Ramos (cell line): Measurements from ENCODE around the gene TMEM269.
"Not testable (repeated sequence)": the region's sequence is repeated elsewhere in the genome, so short reads cannot be mapped to it uniquely, and the experiment has no call there.

ENCODE experiments used
- in situ Hi-C: fragments of 300-500 bp; cut with MboI; formaldehyde crosslinking; loops from one replicate; pipeline ENCODE4 v1.14.3; 2022; ENCODE audit warnings: low sequenced_read_pairs; ENCODE audit not compliant: unreplicated experiment

Gene TMEM269

GRCh38 chr1:42768172-42768571 is 16.6 kb upstream of the TMEM269 start:
- in situ Hi-C loops, result no loop called here

GRCh38 chr1:42769811-42770210 is 15.0 kb upstream of the TMEM269 start:
- in situ Hi-C loops, result loop anchor here (10.0 kb wide), 1 partner anchor 305 kb away; no protein-coding TSS in a partner anchor

- in situ Hi-C loops, result loop anchor here (10.0 kb wide), 1 partner anchor 301 kb away; no protein-coding TSS in a partner anchor
Observed at GRCh38 chr1:42773420-42773819, 11.4 kb upstream of the TMEM269 start.

GRCh38 chr1:42774928-42775526 is 9.8 kb upstream of the TMEM269 start:
- in situ Hi-C loops, result loop anchor here (10.0 kb wide), 1 partner anchor 300 kb away; no protein-coding TSS in a partner anchor

GRCh38 chr1:42776502-42776901 is 8.3 kb upstream of the TMEM269 start:
- in situ Hi-C loops, result loop anchor here (10.0 kb wide), 1 partner anchor 298 kb away; no protein-coding TSS in a partner anchor

DNA sequence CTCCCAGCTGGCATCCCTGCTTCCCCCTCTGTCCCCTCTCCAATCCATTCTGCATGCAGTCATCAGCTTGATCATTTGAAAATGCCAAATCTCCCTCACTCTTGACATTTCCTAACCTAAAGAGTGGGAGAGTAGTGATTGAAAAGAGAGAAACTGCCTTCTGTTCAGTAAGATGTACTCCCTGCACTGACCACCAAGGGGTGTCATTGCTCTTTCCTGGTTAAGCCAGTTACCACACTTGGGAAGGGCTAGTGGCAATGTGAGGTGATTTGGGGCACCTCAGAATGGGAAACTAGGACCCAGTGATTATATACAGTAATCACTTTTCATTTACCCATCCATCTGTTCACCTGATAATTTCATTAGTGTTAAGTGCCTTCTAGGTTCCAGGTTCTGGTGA is 6.9 kb upstream of the TMEM269 start:
- in situ Hi-C loops, result loop anchor here (10.0 kb wide), 1 partner anchor 297 kb away; no protein-coding TSS in a partner anchor

GRCh38 chr1:42779725-42780124 is 5.1 kb upstream of the TMEM269 start:
- in situ Hi-C loops, result loop anchor here (10.0 kb wide), 1 partner anchor 295 kb away; no protein-coding TSS in a partner anchor

GRCh38 chr1:42780176-42780575 is 4.6 kb upstream of the TMEM269 start:
- in situ Hi-C loops, result no loop called here

DNA sequence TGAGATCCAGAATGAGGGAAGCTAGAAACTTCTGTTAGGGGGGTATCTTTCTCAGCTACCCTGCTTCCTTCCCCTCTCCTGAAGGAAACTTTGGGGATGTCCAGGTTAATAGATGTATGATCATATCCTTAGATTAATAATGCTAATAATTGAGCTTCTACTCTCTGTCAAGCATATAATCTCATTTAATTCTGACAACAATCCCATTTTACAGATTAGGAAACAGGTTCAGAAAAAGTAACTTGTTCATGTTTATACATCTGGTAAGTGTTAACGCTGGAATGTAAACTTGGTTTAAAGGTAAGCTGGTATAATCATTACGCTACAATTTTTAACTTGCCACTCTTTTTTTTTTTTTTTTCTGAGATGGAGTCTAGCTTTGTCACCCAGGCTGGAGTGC is 1.7 kb upstream of the TMEM269 start:
- in situ Hi-C loops, result no loop called here

- in situ Hi-C loops, result no loop called here
Observed at GRCh38 chr1:42784547-42784945, 245 bp upstream of the TMEM269 start.

DNA sequence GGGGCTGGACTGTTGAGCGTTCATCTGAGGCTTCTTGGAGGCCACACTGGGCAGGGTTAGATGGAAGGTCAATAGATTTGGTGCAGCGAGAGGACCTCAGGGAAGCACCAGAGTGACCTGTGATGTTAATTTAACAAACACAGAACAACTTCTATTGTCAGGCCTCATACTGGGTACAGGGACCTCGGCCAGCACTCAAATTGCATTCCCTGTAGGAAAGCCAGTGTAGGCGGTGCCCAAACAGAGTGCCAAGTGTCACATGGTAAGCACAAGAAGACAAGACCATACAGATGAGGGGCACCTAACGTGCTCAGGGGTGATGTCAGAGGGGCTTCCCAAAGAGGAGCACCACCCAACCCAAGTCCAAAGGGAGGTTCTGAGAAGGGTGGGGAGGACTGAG is 1.3 kb downstream of the TMEM269 start:
- in situ Hi-C loops, result no loop called here

DNA sequence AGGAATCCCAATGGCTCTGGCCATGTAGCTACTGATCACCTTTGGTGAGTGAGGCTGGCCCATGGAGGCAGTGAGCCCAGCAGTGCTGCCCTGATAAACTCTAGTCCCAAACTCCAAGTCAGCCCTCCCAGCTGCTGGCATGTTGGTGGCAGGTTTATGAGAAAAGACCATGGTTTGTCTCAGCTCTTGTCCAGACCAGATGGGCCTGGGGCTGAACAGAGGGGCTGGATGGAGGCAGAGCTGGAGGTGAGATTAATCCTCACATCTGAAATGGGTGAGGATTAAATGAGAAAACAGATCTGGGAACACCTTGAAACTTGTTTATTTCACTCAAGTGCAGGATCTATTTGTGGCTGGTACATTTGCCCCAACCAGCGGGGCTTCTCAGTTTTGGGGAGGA is 3.2 kb downstream of the TMEM269 start:
- in situ Hi-C loops, result no loop called here

DNA sequence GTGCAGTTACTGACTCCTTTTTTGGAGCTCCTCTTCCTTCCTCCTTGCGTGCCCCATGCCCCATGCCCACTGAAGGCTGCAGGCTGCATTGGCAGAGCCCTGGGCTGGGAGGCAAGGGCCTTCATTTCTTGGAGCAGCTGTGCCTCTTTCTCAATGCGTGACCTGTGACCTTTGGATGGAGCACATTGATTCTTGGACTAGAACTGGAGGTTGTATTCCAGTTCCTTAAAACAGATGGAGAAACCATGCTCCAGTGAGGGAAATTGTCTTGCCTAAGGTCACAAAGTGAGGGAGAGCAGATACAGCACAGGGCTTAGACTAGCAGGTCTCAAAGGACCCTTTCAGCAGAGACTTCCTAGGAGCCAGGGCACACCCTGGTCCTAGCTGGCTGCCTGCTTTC is 9.0 kb downstream of the TMEM269 start:
- in situ Hi-C loops, result no loop called here

GRCh38 chr1:42797414-42797813 is 12.6 kb downstream of the TMEM269 start:
- in situ Hi-C loops, result no loop called here

DNA sequence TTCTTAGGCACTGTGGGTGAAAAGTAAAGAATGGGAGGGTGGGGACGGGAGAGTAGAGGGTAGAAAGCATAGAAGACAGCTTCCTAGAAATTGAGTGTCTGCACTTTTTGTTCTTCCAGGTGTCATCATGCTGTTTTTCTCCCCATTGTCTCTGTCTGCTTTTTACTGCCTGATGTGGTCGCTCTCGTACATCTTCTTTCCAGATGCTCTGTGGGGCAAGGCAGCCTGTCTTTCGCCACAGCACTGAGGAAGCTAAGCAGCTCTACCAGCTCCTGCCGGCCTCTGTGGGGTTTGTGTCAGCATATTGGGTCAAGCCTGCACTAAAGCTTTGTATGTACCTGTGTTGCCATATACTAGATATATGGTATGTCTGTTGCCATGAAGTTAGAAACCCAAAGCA is 13.2 kb downstream of the TMEM269 start:
- in situ Hi-C loops, result no loop called here

GRCh38 chr1:42801832-42802473 is 17.2 kb downstream of the TMEM269 start:
- in situ Hi-C loops, result no loop called here

- in situ Hi-C loops, result no loop called here
Observed at GRCh38 chr1:42806171-42806570, 21.4 kb downstream of the TMEM269 start.

DNA sequence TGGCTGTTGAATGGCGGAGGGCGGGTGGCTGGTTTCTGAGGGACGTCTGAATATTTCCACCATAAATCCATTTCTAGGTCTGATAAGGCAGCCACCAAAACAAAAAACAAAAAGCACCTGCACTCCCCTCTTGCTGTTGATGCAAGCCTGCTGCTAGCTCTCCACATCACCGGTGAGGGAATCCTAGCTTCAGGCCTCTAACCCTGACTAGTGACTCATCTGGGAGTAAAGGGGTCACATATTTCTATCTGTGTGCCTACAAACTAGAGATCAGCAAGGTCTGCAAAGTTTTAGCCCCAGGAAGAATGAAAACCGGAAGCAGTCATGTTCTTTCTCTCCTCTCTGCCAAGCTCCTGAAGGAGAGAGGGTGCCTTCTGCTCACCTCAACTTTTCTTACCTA is 21.8 kb downstream of the TMEM269 start:
- in situ Hi-C loops, result no loop called here

- in situ Hi-C loops, result no loop called here
Observed at GRCh38 chr1:42807056-42807668, 22.4 kb downstream of the TMEM269 start.

GRCh38 chr1:42814815-42815214 is 30.0 kb downstream of the TMEM269 start:
- in situ Hi-C loops, result not testable (repeated sequence)

GRCh38 chr1:42815941-42816584 is 31.3 kb downstream of the TMEM269 start:
- in situ Hi-C loops, result no loop called here
